GM23338 (cell line): ENCODE results near the gene DIP2C. TPM values are rescaled to one million over a fixed set of nuclear protein-coding genes. Genes with fewer than 3 reads are reported as not detected.

Experiments
- ATAC-seq: fragments of 200-7000 bp; cut with Tn5 transposase; 3 replicates; pipeline ENCODE4 v1.9.1; 2020
- DNase-seq: peaks from one replicate; pipeline ENCODE4 v3.0.0-alpha.2; 2015; ENCODE audit warnings: low spot score
- H2AFZ ChIP-seq: fragments of 200-600 bp; sonication (generic); 2 replicates; pipeline ENCODE4 v1.8.0; 2016; ENCODE audit warnings: antibody characterized with exemption, mild to moderate bottlenecking, moderate library complexity
- H3F3A ChIP-seq: fragments of 200-600 bp; sonication (generic); replicated peaks from 2 replicates; pipeline ENCODE4 v1.8.0; 2017; ENCODE audit warnings: antibody characterized with exemption, mixed run types, low read depth
- H3K27ac ChIP-seq: fragments of 200-600 bp; sonication (generic); 2 replicates; pipeline ENCODE4 v1.6.1; 2016; ENCODE audit warnings: low read depth
- H3K27me3 ChIP-seq: fragments of 200-600 bp; sonication (generic); 2 replicates; pipeline ENCODE4 v1.8.0; 2016; ENCODE audit warnings: mild to moderate bottlenecking, mixed run types, moderate library complexity; ENCODE audit not compliant: insufficient read depth
- H3K36me3 ChIP-seq: fragments of 200-600 bp; sonication (generic); 2 replicates; pipeline ENCODE4 v1.8.0; 2016; ENCODE audit warnings: mild to moderate bottlenecking; ENCODE audit not compliant: insufficient read depth
- H3K4me1 ChIP-seq: fragments of 200-600 bp; sonication (generic); 2 replicates; pipeline ENCODE4 v1.8.0; 2016; ENCODE audit warnings: mild to moderate bottlenecking, moderate library complexity; ENCODE audit not compliant: insufficient read depth
- H3K4me2 ChIP-seq: fragments of 200-600 bp; sonication (generic); 2 replicates; pipeline ENCODE4 v1.7.1; 2017; ENCODE audit warnings: mixed run types
- H3K4me3 ChIP-seq: fragments of 200-600 bp; sonication (generic); 2 replicates; pipeline ENCODE4 v1.6.1; 2016; ENCODE audit warnings: mixed run types
- H3K79me2 ChIP-seq: fragments of 200-600 bp; sonication (generic); replicated peaks from 2 replicates; pipeline ENCODE4 v1.8.0; 2017; ENCODE audit warnings: mild to moderate bottlenecking; ENCODE audit not compliant: insufficient read depth
- H3K9me2 ChIP-seq: fragments of 200-600 bp; sonication (generic); 2 replicates; pipeline ENCODE4 v1.8.0; 2017; ENCODE audit not compliant: insufficient read depth
- H4K20me1 ChIP-seq: fragments of 200-600 bp; sonication (generic); replicated peaks from 2 replicates; pipeline ENCODE4 v1.8.0; 2017; ENCODE audit warnings: mild to moderate bottlenecking; ENCODE audit not compliant: insufficient read depth
- H3K27ac Mint-ChIP-seq: 2 replicates; pipeline ENCODE4 v1.8.0; 2020; ENCODE audit warnings: inconsistent platforms, mild to moderate bottlenecking, moderate library complexity, mixed read lengths
- H3K27me3 Mint-ChIP-seq: 3 replicates; pipeline ENCODE4 v1.8.0; 2022; ENCODE audit warnings: low read depth, mild to moderate bottlenecking, moderate library complexity, mixed read lengths, inconsistent platforms; ENCODE audit not compliant: insufficient read depth, poor library complexity
- H3K36me3 Mint-ChIP-seq: 3 replicates; pipeline ENCODE4 v1.8.0; 2021; ENCODE audit warnings: low read depth, mild to moderate bottlenecking, inconsistent platforms, moderate library complexity, mixed read lengths
- H3K4me1 Mint-ChIP-seq: 3 replicates; pipeline ENCODE4 v1.8.0; 2020; ENCODE audit warnings: mild to moderate bottlenecking, inconsistent platforms, mixed read lengths
- H3K4me3 Mint-ChIP-seq: 3 replicates; pipeline ENCODE4 v1.8.0; 2021; ENCODE audit warnings: moderate library complexity, mild to moderate bottlenecking, inconsistent platforms, mixed read lengths
- H3K9me3 Mint-ChIP-seq: 3 replicates; pipeline ENCODE4 v1.8.0; 2020; ENCODE audit warnings: moderate library complexity, mild to moderate bottlenecking, inconsistent platforms, mixed read lengths
- CREB1 ChIP-seq: fragments of 250-450 bp; sonication (Bioruptor Pico); IDR thresholded peaks from 2 replicates; pipeline ENCODE4 v1.5.0; 2020; ENCODE audit warnings: low read depth, mild to moderate bottlenecking, moderate library complexity
- EZH2 ChIP-seq: fragments of 200-600 bp; sonication (generic); IDR thresholded peaks from one replicate; pipeline ENCODE4 v1.8.0; 2017; ENCODE audit warnings: antibody characterized with exemption, mild to moderate bottlenecking, low read depth; ENCODE audit not compliant: unreplicated experiment
- EZH2phosphoT487 ChIP-seq: fragments of 200-600 bp; sonication (generic); IDR thresholded peaks from one replicate; pipeline ENCODE4 v1.8.1; 2018; ENCODE audit warnings: antibody characterized with exemption; ENCODE audit not compliant: unreplicated experiment
- JUNB ChIP-seq: IDR thresholded peaks from one replicate; pipeline ENCODE4 v1.6.1; 2016; ENCODE audit warnings: antibody characterized with exemption; ENCODE audit not compliant: unreplicated experiment
- NANOG ChIP-seq: IDR thresholded peaks from 2 replicates; pipeline ENCODE4 v1.6.1; 2016; ENCODE audit warnings: antibody characterized with exemption, borderline replicate concordance
- POLR2AphosphoS5 ChIP-seq: IDR thresholded peaks from 2 replicates; pipeline ENCODE4 v1.6.1; 2016; ENCODE audit warnings: antibody characterized with exemption, low read depth
- STAT1 ChIP-seq: IDR thresholded peaks from one replicate; pipeline ENCODE4 v1.6.1; 2016; ENCODE audit warnings: antibody characterized with exemption; ENCODE audit not compliant: unreplicated experiment
- ZNF114 ChIP-seq: fragments of 250-450 bp; sonication (Bioruptor Pico); IDR thresholded peaks from 2 replicates; pipeline ENCODE4 v1.5.0; 2020; ENCODE audit warnings: mild to moderate bottlenecking, moderate library complexity
- ZNF331 ChIP-seq: fragments of 250-450 bp; sonication (Bioruptor Pico); IDR thresholded peaks from 2 replicates; pipeline ENCODE4 v1.5.0; 2020; ENCODE audit warnings: low read depth, mild to moderate bottlenecking, moderate library complexity
- polyA plus RNA-seq: library from polyadenylated mRNA; unstranded; fragments of >200 nt; fragmentation: Nextera tagmentation; extraction: Ambion mirVana; gene quantifications from 2 replicates; pipeline ENCODE4 v1.2.1, GENCODE V29; 2016
- total RNA-seq: library from RNA; depleted of rRNA; stranded (reverse); fragments of >200 nt; shearing (Covaris generic); gene quantifications from 2 replicates; pipeline ENCODE4 v1.2.3, GENCODE V29; 2014
- TF ChIP-seq, protein P1 (sequence below): IDR thresholded peaks from one replicate; pipeline ENCODE4 v1.6.1; 2018; ENCODE audit warnings: antibody characterized with exemption; ENCODE audit not compliant: unreplicated experiment
- TF ChIP-seq, protein P2 (sequence below), 2 experiments: fragments of 200-600 bp in 1 of 2; sonication (generic) in 1 of 2; conservative IDR thresholded peaks; 2 replicates each; pipeline versions ENCODE4 v1.5.1 to v1.6.1; 2016 to 2017; ENCODE audit warnings: antibody characterized with exemption in 2 of 2, low read depth in 2 of 2, mild to moderate bottlenecking in 2 of 2, moderate library complexity in 1 of 2
- TF ChIP-seq, protein P3 (sequence below): fragments of 250-450 bp; sonication (Bioruptor Pico); IDR thresholded peaks from 2 replicates; pipeline ENCODE4 v1.5.0; 2020; ENCODE audit warnings: mild to moderate bottlenecking, moderate library complexity
- TF ChIP-seq, protein P4 (sequence below): IDR thresholded peaks from 2 replicates; pipeline ENCODE4 v1.6.1; 2016; ENCODE audit warnings: antibody characterized with exemption

DIP2C gene
- total and polyA plus RNA-seq, 2 experiments from 2014 or later: 5.1 to 7.7 TPM

DNA sequence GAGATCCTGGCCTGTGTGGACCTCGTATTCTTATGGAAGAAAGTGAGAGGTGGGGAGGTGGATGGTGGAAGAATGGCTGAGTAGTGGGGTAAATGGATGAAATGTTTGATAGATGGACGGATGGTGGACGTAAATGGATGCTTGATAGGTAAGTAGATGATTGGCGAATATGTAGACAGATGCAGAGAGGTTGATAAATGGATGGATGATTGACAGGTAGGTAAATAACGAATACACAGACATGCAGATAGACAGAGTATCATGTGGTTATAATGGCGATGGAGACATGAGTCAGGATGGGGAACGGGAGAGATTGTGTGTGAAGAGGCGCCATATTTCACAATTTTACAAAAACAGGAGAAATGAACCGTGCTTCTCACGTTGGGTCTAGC, 219.5 kb downstream of the DIP2C start (continued):
- TF ChIP-seq EZH2 (no peak), EZH2phosphoT487 (no peak)

DNA sequence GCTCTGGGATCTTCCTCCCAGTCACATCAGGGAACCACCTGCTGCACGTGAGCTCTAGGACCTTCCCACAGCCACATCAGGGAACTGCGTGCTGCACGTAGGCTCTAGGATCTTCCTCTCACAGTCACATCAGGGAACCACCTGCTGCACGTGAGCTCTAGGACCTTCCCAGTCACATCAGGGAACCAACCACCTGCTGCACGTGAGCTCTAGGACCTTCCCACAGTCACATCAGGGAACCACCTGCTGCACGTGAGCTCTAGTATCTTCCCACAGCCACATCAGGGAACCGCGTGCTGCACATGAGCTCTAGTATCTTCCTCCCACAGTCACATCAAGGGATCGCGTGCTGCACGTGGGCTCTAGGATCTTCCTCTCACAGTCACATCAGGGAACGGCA, 229.7 kb downstream of the DIP2C start:
- no peaks in the 10 kb centered on the region; the same call in 2 of the 3 replicates for H3K9me3 Mint-ChIP-seq
- H3K4me3 ChIP-seq: no peak overlapping the region
- no peaks in the 10 kb centered on the region for H3F3A ChIP-seq
- H4K20me1 ChIP-seq: no peaks in the 10 kb centered on the region; the same call in 1 of the 2 replicates
- peaks cover 4% of the 10 kb centered on the region; the same call in 2 of the 3 replicates for H3K4me1 Mint-ChIP-seq
- H3K36me3 Mint-ChIP-seq: peaks cover 2% of the 10 kb centered on the region; the same call in 2 of the 3 replicates
- DNase-seq (no peak), ATAC-seq (no peak)
- no peak for TF ChIP-seq JUNB
- TF ChIP-seq EZH2phosphoT487: no peak
- TF ChIP-seq, protein P1, sequence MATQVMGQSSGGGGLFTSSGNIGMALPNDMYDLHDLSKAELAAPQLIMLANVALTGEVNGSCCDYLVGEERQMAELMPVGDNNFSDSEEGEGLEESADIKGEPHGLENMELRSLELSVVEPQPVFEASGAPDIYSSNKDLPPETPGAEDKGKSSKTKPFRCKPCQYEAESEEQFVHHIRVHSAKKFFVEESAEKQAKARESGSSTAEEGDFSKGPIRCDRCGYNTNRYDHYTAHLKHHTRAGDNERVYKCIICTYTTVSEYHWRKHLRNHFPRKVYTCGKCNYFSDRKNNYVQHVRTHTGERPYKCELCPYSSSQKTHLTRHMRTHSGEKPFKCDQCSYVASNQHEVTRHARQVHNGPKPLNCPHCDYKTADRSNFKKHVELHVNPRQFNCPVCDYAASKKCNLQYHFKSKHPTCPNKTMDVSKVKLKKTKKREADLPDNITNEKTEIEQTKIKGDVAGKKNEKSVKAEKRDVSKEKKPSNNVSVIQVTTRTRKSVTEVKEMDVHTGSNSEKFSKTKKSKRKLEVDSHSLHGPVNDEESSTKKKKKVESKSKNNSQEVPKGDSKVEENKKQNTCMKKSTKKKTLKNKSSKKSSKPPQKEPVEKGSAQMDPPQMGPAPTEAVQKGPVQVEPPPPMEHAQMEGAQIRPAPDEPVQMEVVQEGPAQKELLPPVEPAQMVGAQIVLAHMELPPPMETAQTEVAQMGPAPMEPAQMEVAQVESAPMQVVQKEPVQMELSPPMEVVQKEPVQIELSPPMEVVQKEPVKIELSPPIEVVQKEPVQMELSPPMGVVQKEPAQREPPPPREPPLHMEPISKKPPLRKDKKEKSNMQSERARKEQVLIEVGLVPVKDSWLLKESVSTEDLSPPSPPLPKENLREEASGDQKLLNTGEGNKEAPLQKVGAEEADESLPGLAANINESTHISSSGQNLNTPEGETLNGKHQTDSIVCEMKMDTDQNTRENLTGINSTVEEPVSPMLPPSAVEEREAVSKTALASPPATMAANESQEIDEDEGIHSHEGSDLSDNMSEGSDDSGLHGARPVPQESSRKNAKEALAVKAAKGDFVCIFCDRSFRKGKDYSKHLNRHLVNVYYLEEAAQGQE: no peak
- TF ChIP-seq, protein P2, sequence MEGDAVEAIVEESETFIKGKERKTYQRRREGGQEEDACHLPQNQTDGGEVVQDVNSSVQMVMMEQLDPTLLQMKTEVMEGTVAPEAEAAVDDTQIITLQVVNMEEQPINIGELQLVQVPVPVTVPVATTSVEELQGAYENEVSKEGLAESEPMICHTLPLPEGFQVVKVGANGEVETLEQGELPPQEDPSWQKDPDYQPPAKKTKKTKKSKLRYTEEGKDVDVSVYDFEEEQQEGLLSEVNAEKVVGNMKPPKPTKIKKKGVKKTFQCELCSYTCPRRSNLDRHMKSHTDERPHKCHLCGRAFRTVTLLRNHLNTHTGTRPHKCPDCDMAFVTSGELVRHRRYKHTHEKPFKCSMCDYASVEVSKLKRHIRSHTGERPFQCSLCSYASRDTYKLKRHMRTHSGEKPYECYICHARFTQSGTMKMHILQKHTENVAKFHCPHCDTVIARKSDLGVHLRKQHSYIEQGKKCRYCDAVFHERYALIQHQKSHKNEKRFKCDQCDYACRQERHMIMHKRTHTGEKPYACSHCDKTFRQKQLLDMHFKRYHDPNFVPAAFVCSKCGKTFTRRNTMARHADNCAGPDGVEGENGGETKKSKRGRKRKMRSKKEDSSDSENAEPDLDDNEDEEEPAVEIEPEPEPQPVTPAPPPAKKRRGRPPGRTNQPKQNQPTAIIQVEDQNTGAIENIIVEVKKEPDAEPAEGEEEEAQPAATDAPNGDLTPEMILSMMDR (conservative IDR thresholded peaks at IDR 0.05; ENCODE audit: low read depth in 2 of 2): no peak
- TF ChIP-seq STAT1: no peak
- TF ChIP-seq, protein P3, sequence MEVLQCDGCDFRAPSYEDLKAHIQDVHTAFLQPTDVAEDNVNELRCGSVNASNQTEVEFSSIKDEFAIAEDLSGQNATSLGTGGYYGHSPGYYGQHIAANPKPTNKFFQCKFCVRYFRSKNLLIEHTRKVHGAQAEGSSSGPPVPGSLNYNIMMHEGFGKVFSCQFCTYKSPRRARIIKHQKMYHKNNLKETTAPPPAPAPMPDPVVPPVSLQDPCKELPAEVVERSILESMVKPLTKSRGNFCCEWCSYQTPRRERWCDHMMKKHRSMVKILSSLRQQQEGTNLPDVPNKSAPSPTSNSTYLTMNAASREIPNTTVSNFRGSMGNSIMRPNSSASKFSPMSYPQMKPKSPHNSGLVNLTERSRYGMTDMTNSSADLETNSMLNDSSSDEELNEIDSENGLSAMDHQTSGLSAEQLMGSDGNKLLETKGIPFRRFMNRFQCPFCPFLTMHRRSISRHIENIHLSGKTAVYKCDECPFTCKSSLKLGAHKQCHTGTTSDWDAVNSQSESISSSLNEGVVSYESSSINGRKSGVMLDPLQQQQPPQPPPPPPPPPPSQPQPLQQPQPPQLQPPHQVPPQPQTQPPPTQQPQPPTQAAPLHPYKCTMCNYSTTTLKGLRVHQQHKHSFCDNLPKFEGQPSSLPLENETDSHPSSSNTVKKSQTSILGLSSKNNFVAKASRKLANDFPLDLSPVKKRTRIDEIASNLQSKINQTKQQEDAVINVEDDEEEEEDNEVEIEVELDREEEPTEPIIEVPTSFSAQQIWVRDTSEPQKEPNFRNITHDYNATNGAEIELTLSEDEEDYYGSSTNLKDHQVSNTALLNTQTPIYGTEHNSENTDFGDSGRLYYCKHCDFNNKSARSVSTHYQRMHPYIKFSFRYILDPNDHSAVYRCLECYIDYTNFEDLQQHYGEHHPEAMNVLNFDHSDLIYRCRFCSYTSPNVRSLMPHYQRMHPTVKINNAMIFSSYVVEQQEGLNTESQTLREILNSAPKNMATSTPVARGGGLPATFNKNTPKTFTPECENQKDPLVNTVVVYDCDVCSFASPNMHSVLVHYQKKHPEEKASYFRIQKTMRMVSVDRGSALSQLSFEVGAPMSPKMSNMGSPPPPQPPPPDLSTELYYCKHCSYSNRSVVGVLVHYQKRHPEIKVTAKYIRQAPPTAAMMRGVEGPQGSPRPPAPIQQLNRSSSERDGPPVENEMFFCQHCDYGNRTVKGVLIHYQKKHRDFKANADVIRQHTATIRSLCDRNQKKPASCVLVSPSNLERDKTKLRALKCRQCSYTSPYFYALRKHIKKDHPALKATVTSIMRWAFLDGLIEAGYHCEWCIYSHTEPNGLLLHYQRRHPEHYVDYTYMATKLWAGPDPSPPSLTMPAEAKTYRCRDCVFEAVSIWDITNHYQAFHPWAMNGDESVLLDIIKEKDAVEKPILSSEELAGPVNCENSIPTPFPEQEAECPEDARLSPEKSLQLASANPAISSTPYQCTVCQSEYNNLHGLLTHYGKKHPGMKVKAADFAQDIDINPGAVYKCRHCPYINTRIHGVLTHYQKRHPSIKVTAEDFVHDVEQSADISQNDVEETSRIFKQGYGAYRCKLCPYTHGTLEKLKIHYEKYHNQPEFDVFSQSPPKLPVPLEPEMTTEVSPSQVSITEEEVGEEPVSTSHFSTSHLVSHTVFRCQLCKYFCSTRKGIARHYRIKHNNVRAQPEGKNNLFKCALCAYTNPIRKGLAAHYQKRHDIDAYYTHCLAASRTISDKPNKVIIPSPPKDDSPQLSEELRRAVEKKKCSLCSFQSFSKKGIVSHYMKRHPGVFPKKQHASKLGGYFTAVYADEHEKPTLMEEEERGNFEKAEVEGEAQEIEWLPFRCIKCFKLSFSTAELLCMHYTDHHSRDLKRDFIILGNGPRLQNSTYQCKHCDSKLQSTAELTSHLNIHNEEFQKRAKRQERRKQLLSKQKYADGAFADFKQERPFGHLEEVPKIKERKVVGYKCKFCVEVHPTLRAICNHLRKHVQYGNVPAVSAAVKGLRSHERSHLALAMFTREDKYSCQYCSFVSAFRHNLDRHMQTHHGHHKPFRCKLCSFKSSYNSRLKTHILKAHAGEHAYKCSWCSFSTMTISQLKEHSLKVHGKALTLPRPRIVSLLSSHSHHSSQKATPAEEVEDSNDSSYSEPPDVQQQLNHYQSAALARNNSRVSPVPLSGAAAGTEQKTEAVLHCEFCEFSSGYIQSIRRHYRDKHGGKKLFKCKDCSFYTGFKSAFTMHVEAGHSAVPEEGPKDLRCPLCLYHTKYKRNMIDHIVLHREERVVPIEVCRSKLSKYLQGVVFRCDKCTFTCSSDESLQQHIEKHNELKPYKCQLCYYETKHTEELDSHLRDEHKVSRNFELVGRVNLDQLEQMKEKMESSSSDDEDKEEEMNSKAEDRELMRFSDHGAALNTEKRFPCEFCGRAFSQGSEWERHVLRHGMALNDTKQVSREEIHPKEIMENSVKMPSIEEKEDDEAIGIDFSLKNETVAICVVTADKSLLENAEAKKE (CRISPR knock-in tag): no peak
- no peak for TF ChIP-seq EZH2
- no peak for TF ChIP-seq ZNF114 (CRISPR knock-in tag)
- TF ChIP-seq ZNF331 (CRISPR knock-in tag): no peak
- TF ChIP-seq, protein P4, sequence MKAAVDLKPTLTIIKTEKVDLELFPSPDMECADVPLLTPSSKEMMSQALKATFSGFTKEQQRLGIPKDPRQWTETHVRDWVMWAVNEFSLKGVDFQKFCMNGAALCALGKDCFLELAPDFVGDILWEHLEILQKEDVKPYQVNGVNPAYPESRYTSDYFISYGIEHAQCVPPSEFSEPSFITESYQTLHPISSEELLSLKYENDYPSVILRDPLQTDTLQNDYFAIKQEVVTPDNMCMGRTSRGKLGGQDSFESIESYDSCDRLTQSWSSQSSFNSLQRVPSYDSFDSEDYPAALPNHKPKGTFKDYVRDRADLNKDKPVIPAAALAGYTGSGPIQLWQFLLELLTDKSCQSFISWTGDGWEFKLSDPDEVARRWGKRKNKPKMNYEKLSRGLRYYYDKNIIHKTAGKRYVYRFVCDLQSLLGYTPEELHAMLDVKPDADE: no peak
- TF ChIP-seq NANOG: no peak
- no peak for TF ChIP-seq POLR2AphosphoS5
- TF ChIP-seq CREB1: no peak
- no peak overlapping the region for H3K4me2 ChIP-seq
- no peaks in the 10 kb centered on the region for H3K9me2 ChIP-seq
- no peak overlapping the region for H3K27ac Mint-ChIP-seq
- no peaks in the 10 kb centered on the region for H3K36me3 ChIP-seq
- no peaks in the 10 kb centered on the region for H3K4me1 ChIP-seq
- H3K27ac ChIP-seq: no peak overlapping the region
- 0 out of 2 replicates have a peak, but pooled peaks cover 4% of the 10 kb centered on the region for H3K79me2 ChIP-seq
- no peak overlapping the region for H3K4me3 Mint-ChIP-seq
- no peaks in the 10 kb centered on the region for H3K27me3 ChIP-seq
- H2AFZ ChIP-seq: no peak overlapping the region
- no peaks in the 10 kb centered on the region for H3K27me3 Mint-ChIP-seq
